Measurements from ENCODE around the gene KCNJ1.

The KCNJ1 gene

DNA sequence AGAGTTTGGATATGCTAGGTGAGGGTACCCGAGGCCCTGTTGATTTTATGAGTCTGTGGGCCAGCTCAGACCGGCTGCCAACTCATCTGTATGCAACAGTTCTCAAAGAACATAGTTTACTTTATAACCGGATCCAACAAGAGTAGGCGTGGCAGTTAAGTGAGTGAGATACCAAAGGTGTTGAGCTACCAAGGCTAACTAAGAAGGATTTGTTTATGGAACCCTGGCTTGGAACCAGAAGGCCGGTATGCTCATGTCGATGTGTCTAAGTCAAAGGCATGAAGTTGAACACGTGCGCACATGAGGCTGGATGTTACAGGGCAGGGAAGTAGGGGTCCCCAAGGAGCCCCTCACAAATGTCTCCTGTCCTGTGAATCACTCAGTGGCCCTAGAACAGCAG lies at the start of gene KCNJ1:
KCNJ1 (minus strand) TSS at position 20 of the 400 bp plus-strand sequence. CDS start 27,053 bp downstream, outside the sequence.
- no peak for DNase-seq (ENCODE audit: low read depth)
- no peak for TF ChIP-seq MYC (IDR thresholded peaks at IDR 0.05; ENCODE audit: low read depth, low read length)
- TF ChIP-seq POLR2A (IDR thresholded peaks at IDR 0.05; ENCODE audit: extremely low read depth, insufficient read length): no peak
- no peak for TF ChIP-seq CTCF (IDR thresholded peaks at IDR 0.05; ENCODE audit: low read depth, low read length)
- no peak for TF ChIP-seq MAX (IDR thresholded peaks at IDR 0.05; ENCODE audit: low read depth, low read length)
- no peak within 1 kb of the TSS for H3K4me3 ChIP-seq (ENCODE audit: low read depth, low read length)

DNA sequence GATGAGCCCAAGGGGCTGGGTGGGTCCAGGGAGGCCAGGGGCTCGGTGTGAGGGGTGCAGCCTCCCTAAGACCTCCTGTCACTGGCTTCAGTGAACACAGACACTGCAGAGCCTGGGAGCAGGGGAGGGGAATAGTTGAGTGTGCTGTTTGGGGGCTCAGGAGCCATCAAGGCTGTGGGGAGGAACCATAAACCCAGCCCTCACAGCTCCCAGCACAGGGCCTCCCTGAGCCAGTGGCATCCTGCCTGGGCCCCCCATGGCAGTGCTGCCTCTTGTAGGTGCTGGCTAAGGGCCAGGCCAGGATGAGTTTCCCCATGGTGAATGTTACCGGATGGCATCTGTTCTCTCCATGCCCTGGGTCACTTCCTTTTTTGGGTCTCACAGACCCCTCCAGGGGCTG lies 49.6 kb upstream of the KCNJ1 start:
- no peak overlapping the region for H3K4me3 ChIP-seq (ENCODE audit: low read depth, low read length)
- no peak for TF ChIP-seq MYC (IDR thresholded peaks at IDR 0.05; ENCODE audit: low read depth, low read length)
- TF ChIP-seq MAX (IDR thresholded peaks at IDR 0.05; ENCODE audit: low read depth, low read length): no peak
- no peak for TF ChIP-seq CTCF (IDR thresholded peaks at IDR 0.05; ENCODE audit: low read depth, low read length)
- no peak for TF ChIP-seq POLR2A (IDR thresholded peaks at IDR 0.05; ENCODE audit: extremely low read depth, insufficient read length)
- DNase-seq (ENCODE audit: low read depth): no peak

DNA sequence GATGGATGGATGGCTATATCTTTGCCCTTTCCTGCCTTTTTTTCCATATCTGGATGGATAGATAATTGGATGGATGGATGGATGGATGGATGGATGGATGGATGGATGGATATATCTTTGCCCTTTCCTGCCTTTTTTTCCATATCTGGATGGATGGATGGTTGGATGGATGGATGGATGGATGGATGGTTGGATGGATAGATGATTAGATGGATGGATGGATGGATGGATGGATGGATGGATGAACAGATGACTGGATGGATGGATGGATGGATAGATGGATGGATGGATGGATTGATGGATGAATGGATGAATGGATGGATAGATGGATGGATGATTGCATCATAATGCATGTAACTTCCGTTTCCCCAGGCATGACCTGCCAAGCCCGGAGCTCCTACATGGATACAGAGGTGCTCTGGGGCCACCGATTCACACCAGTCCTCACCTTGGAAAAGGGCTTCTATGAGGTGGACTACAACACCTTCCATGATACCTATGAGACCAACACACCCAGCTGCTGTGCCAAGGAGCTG lies 49.0 kb upstream of the KCNJ1 start:
- H3K4me3 ChIP-seq (ENCODE audit: low read depth, low read length): no peak overlapping the region
- TF ChIP-seq POLR2A (IDR thresholded peaks at IDR 0.05; ENCODE audit: extremely low read depth, insufficient read length): no peak
- no peak for TF ChIP-seq MYC (IDR thresholded peaks at IDR 0.05; ENCODE audit: low read depth, low read length)
- no peak for TF ChIP-seq CTCF (IDR thresholded peaks at IDR 0.05; ENCODE audit: low read depth, low read length)
- TF ChIP-seq MAX (IDR thresholded peaks at IDR 0.05; ENCODE audit: low read depth, low read length): no peak
- no peak for DNase-seq (ENCODE audit: low read depth)

GRCh38 chr11:128915149-128915521 lies 48.0 kb upstream of the KCNJ1 start:
- no peak overlapping the region for H3K4me3 ChIP-seq (ENCODE audit: low read depth, low read length)
- DNase-seq (ENCODE audit: low read depth): no peak
- TF ChIP-seq MAX (IDR thresholded peaks at IDR 0.05; ENCODE audit: low read depth, low read length) (no peak), CTCF (IDR thresholded peaks at IDR 0.05; ENCODE audit: low read depth, low read length) (no peak), MYC (IDR thresholded peaks at IDR 0.05; ENCODE audit: low read depth, low read length) (no peak)

GRCh38 chr11:128914216-128915148 lies 47.4 kb upstream of the KCNJ1 start:
- no peak overlapping the region for H3K4me3 ChIP-seq (ENCODE audit: low read depth, low read length)
- DNase-seq (ENCODE audit: low read depth): no peak

More at GRCh38 chr11:128914216-128915148, 47.4 kb upstream of the KCNJ1 start:
- TF ChIP-seq CTCF (IDR thresholded peaks at IDR 0.05; ENCODE audit: low read depth, low read length) (no peak), MAX (IDR thresholded peaks at IDR 0.05; ENCODE audit: low read depth, low read length) (no peak)
